ENCODE measurements around the gene CDC27.
"Not testable (repeated sequence)": the region's sequence is repeated elsewhere in the genome, so short reads cannot be mapped to it uniquely, and the experiment has no call there.

Gene CDC27

DNA sequence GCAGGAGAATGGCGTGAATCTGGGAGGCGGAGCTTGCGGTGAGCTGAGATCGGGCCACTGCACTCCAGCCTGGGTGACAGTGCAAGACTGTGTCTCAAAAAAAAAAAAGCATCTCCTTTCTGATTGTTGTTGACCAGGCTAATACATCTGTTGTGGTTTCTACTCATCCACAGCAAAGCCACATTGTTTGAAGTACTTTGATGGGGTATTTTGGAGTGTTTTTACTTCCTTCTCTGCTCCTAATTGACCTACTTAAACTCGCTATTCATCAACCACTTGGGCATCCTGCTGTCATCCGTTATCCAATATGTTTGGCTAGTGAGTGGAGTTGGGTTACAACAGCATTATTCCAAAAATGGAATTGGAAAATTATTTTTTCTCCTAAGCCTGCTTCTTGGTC is 3.5 kb upstream of the CDC27 start:
- peak; percentile 31 for DNase-seq

GRCh38 chr17:47190770-47191169 is 1.7 kb upstream of the CDC27 start:
- DNase-seq, result no peak

DNA sequence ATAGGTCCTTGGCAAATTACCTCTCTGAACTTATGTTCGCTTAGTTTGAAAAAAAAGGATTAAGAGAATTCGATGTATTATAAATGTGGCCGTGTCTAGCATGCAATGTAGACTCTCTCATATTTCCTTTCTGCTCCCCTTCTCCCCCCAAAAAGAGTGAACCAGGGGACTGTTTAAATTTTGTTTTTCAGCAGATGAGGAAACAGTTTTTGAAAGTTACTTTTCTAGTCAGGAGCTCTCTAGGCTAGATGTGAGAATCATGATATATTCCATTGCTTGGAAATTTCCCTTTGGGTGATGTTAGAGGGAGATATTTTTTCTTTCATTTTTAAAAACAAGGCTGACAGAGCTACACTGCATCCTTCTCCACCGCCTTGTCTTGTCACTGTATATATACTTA is 1.1 kb upstream of the CDC27 start:
- no peak for DNase-seq

- DNase-seq, result no peak
Measured at GRCh38 chr17:47189732-47190237, 690 bp upstream of the CDC27 start.

DNA sequence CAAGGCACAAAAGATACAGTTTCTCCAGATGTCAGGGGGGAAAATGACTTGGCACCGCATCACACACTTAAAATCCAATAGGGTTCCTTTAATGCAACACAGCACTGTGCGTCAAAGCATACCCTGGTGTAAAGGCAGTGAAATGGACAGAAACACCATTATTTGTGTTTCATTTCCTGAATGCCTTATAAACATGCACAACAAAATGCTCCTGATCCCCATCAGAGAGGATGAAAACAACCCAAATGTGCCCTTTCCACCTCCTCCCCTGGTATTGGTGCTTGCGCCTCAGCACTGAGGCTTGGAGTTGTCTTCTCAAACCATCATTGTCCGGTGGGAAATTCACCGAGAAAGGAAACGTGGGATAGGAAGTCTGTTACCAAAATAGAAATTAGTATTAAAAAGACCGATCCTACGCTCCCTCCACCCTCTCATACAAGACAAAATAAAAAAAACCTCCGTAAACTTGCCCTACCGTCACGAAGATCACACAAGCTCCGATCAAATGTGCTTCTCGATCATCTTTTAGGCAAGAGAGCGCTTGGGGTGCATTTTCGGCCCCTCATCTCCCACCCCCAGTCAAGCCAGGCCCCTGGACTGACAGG is 722 bp downstream of the CDC27 start:
- DNase-seq, result peak; percentile 56

DNA sequence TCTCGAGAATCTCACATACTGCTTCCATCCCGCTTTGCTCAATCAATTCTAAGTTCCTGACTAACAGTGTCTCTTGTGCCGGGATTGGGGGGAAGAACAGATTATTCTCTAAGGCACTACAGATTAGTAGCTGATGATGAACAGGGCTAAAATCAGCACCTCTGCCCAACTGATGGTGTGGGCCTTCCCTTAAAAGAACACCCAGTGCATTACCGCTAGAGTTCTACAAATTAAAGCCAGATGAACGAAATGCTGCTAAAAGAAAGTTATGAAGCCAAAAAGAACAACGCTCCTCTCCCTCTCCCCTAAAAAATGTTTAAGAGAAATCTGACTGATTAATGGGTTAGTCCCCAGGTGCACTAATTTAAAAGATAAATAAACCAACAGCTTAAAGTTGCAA is 4.4 kb downstream of the CDC27 start:
- peak; percentile 52 for DNase-seq

- not testable (repeated sequence) for DNase-seq
Measured at GRCh38 chr17:47180988-47181387, 8.1 kb downstream of the CDC27 start.

- DNase-seq, result no peak
Measured at GRCh38 chr17:47180337-47180736, 8.8 kb downstream of the CDC27 start.

DNA sequence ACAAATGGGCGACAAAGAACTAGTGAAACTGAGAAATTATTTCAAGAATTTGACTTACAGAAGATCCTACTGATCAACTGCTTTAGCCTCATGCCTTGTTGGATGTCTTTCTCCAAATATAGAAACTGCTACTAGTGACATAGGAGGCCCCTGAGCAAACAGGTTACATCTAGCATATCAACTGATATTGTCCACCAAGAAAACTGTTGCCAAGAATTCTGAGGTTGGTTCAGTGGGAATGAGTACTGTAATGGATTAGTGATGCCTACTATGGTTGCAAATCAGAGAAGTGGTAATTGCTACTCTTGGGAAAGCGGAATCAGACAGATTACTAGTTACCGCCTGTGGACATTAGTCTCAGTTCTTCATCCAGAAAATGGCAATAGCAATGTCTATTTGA is 10.0 kb downstream of the CDC27 start:
- no peak for DNase-seq

GRCh38 chr17:47177261-47177660 is 11.8 kb downstream of the CDC27 start:
- DNase-seq, result no peak

GRCh38 chr17:47176389-47176826 is 12.7 kb downstream of the CDC27 start:
- DNase-seq, result no peak

DNA sequence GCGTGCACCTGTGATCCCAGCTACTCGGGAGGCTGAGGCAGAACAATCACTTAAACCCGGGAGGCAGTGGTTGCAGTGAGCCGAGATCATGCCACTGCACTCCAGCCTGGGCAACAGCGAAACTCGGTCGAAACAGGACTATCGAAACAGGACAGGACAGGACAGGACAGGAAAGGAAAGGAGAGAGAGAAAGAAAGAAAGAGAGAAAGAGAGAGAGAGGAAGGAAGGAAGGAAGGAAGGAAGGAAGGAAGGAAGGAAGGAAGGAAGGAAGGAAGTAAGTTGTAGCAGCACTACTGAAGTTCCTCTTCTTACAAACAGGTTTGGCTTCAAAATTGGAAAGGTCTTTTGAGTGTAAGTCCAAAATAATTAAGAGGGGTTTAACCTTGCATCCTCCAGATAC is 14.3 kb downstream of the CDC27 start:
- DNase-seq, result not testable (repeated sequence)

GRCh38 chr17:47172696-47173565 is 16.2 kb downstream of the CDC27 start:
- peak; percentile 7 for DNase-seq

DNA sequence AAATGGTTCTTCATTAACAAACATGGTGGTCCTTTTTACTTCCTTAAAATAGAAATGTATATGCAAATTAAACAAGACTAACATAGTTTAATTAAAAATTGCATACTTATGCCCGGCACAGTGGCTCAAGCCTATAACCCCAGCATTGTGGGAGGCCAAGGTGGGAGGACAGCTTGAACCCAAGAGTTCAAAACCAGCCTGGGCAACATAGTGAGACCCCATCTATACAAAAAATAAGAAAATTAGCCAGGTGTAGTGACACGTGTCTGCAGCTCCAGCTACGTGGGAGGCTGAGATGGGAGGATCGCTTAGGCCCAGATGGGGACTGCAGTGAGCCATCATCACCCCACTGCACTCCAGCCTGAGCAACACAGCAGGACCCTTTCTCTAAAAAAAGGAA is 18.4 kb downstream of the CDC27 start:
- DNase-seq, result no peak

DNA sequence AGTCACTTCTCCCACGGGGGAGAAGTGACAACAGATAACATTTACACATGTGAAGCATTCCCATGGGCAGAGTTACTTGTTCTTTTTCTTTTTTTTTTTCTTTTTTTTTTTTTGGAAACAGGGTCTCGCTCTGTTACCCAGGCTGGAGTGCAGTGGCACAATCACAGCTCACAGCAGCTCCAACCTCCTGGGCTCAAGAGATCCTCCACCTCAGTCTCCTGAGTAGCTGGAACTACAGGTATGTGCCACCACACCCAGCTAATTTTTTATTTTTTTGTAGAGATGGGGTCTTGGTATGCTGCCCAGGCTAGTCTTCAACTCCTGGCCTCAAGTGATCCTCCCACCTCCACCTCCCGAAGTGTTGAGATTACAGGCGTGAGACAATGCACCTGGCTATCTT is 20.2 kb downstream of the CDC27 start:
- not testable (repeated sequence) for DNase-seq

- not testable (repeated sequence) for DNase-seq
Measured at GRCh38 chr17:47166854-47167253, 22.2 kb downstream of the CDC27 start.

DNA sequence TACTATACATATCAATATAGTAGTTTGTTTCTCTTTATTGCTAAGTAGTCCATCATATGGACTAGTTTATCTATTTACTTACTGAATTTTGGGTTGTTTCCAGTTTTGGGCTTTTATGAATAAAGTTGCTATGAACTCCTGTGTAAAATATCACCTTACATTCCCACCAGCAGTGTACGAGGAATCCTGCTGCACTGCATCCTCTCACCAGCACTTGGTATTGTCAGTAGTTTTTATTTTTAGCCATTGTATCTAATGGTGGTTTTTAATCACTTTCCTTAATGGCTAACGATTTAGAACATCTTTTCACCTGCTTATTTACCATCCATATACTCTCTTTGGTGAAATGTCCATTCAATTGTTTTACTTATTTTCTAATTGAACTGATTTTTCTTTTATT is 24.0 kb downstream of the CDC27 start:
- no peak for DNase-seq

DNA sequence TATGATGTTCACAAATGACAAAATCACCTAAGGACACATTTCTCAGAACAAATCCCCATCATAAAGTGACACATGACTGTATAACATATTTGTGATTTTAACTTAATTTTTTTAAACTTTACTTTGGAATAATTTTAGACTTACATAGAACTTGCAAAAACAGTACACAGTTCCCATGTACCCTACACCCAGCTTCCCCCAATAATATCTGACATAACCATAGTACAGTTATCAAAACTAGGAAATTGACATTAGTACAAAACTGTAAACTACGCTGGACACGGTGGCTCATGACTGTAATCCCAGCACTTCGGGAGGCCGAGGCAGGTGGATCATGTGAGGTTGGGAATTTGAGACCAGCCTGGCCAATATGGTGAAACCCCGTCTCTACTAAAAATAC is 24.8 kb downstream of the CDC27 start:
- no peak for DNase-seq

DNA sequence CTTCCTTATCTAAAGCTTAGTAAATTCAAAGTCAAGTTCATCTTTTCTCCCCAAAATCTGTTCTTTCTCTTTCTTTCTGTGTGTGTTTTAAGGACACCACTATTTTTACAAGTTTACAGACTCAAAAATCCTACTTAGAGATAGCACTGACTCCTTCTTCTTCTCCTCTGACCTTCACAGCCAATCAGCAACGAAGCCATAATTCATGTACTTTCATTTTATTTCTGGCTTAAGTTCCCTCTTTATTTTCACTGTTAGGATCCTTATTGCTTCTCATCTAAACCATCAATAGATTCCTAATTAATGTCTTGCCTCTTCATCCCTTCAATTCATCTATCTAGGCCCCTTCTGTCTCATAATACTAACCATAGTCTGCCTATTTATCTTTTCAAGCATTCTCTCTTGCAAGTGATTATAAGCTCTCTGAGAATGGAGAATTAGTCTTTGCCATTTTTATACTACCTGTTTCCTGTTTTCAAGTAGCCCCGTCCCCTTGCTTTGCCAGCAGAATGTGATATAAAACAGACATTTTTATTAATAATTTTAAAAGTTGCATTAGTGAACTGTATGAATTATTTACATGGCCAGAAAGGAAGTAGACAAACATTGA is 27.0 kb downstream of the CDC27 start:
- DNase-seq, result no peak

DNA sequence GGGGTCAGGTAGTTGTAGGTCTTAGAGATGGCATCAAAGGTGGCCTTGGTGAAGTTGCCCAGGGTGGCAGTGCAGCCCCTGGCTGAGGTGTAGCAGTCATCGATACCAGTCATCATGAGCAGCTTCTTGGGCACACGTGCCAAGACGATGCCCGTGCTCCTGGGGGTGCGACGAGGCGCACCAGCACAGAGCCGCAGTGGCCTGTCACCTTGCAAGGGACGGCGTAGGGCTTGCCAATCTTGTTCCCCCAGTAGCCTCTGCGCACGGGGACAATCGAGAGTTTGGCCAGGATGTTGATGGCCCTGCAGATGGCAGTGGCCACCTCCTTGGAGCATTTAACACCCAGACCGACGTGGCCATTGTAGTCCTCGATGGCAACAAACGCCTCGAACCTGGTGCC is 29.8 kb downstream of the CDC27 start:
- DNase-seq, result no peak

GRCh38 chr17:47145351-47145750 is 43.7 kb downstream of the CDC27 start:
- no peak for DNase-seq

GRCh38 chr17:47135235-47135634 is 53.9 kb downstream of the CDC27 start:
- no peak for DNase-seq

DNA sequence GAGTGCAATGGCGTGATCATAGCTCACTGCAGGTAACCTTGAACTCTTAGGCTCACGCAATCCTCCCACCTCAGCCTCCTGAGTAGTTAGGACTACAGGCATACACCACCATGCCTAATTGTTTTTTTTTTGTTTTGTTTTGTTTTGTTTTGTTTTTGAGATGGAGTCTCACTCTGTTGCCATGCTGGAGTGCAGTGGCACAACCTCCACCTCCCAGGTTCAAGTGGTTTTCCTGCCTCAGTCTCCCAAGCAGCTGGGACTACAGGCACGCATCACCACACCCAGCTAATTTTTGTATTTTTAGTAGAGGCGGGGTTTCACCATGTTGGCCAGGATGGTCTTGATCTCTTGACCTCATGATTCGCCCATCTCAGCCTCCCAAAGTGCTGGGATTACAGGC is 54.7 kb downstream of the CDC27 start:
- DNase-seq, result not testable (repeated sequence)

- no peak for DNase-seq
Measured at GRCh38 chr17:47131761-47132160, 57.3 kb downstream of the CDC27 start.

Measured in fibroblast of skin of right quadriceps (primary cell).